GM18511 (cell line): ENCODE results near the gene RAB11A.
A peak's percentile ranks its signal among the peaks of the same experiment; 100 is the strongest.

Source experiments
- ATAC-seq: cut with Tn5 transposase; IDR thresholded peaks from one replicate; pipeline ENCODE4 v1.9.1; 2021; ENCODE audit warnings: mild to moderate bottlenecking, moderate library complexity; ENCODE audit not compliant: unreplicated experiment

The RAB11A gene

DNA sequence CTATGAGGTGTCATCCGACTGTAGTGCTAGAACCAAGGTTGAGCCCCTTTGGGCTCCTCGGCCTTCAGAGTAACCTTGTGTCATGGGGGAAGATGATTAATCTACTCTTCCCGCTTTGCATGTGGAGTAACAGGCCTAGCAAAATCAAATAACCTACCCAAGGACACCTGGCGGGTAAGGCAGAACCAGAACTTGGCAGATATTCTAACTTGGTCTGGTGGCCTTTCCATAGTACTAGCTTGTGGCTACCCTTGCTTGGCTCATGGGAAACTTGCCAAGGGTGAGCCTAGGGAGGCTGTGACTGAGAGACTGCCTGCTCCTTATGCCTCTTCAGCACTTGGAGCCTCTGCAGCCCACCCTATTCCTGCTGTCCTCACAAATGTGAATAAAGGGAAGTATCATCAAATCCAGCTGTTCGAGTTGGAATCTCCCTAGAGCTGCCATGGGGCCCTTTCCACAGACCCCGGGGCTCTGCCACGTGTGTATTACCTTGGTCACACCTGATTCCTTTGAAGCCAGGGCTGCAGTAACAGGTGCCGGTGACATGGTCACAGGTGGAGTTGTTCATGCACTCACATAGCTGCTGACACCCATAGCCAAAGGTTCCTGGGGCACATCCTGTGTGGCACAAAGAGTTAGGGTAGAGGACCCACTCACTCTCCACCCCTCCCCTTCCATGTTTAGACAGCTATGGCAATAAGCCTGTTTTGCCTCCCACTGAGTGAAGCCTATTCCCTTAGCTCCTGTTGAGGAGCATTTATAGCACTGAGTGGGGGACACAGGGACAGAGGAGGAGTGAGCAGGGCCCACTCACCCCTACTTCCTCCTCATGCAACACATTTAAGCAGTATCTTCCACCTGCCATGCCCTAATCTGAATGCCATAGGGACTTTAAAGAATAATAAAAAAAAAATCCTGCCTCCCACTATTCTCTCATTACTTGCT is 46.0 kb downstream of the RAB11A start:
- ATAC-seq: no peak

DNA sequence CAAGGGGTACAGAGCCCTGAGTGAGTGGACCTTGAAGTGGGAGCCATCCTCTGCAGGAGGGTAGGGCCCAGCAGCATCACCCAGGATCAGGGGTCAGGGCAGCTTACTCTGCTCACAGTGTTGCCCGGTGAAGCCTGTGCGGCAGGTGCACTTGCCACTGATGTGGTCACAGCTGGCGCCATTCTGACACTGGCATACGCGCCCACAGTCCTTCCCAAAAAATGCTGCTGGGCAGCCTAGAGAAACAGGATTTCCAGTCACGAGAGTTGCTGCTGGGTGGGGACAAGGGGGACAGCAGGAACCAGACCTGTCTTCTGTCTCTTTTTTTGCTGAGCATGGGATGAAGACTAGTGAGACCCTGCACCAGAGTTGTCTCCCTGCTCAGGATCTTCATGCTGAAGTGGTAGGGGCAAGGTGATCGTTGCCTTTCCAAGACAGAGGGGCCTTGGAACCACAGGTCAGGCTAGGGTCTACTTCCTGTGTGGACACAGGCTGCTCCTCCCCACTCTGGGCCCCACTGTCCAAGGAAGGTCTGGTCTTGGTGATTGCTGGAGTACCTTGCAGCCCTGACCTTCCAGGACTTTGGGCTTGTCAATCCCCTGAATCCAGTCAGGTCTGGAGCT is 46.9 kb downstream of the RAB11A start:
- no peak for ATAC-seq

DNA sequence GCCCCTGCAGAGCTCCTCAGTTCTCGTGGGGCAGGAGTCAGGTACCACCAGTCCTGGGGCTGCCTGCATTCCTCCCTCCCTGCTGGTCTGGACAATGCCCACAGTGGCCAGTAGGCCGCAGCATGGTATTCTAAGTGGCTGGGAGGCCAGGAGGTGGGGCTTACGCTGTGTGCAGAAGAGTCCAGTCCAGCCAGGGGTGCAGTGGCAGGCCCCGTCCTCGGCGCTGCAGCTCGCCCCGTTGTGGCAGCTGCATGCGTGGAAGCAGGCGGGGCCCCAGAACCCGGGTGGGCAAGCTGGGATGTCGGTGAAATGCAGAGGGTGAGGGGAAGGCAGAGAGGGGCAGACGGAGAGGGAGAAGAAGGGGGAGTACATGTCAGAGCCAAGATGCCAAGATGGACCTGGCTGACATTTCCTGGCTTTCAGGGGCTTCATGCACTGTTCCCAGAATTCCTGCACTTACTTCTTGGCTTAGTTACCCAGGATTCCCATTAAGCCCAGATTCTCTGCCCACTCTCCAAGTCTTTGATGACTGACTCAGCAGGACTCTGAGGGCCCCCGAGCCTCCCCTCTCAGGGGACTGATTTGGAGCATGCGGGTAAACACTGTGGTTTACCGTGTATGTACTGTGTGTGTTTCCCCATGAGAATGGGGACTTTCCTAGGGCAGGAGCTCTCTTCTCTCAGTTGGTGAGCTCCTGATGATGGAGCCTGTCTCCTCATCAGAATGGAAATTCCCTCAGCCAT is 47.5 kb downstream of the RAB11A start:
- peak; percentile 67 for ATAC-seq

- ATAC-seq: no peak
These were observed 48.1 kb downstream of the RAB11A start for GRCh38 chr15:65917407-65917756.

- no peak for ATAC-seq
These were observed 48.6 kb downstream of the RAB11A start for GRCh38 chr15:65917936-65918335.

DNA sequence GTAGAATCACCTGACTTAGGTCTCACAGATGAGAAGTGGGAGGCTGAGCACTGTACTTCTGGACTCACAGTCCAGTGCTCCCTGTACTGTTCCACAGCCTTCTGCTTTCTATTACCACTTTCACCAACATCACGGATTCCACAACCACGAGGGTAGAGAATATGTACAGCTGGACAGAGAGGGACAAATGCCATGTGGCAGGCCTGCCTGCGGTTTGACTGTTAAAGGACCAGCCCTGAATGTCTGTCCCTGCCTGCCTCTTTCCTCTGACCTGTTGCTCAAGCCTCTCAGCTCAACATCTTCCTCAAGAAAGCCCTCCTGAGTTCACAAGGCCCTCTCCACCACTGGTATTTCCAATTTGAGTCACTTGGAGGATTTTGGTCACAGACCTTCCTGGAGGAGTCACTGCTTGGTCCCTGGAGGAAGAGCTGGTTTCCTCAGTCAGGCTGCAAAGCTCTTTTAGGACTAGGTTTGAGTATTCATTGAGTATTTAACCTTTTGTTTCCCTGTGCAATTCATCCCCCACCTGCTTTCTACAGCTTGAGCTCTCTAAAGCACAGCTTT is 49.1 kb downstream of the RAB11A start:
- no peak for ATAC-seq

DNA sequence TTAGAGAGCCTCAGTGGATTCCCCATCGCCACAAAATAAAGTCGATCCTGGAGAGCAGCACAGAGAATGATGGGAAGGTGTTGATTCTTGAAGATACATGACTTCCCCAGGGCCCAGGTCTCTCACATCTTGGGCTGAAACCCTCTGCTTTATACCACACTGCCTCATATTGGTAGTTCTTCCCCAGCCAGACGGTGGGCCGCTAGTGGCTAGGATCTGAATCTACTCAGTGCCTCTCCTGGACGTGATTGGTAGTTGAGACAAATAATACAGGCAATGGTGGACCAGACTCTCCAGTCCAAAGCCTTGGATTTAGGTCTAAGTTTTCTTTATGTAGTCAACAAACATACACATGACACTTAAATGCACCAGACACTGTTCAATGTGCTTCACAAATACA is 49.7 kb downstream of the RAB11A start:
- no peak for ATAC-seq

- ATAC-seq: no peak
These were observed 50.1 kb downstream of the RAB11A start for GRCh38 chr15:65919353-65919752.

DNA sequence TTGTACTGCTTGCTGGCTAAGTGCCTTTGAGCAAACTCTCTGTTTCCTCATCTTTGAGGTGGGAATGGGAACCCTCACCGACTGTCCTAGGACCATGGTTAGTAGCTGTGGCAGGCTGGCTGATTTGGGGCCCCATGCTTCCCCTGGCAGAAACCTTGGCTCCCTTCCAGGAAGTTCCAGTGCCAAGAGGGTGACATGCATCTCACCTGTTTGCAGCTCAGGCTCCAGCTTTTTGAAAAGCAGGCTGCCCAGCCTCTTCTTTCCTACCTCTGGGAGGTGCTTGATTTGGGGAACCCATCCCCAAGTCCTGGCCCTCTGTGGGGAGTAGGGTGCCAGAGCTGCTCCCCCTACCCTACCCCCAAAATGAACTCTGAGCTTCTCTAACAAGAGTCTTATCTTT is 50.8 kb downstream of the RAB11A start:
- ATAC-seq: no peak

- peak; percentile 40 for ATAC-seq
These were observed 51.6 kb downstream of the RAB11A start for GRCh38 chr15:65920825-65921309.

- no peak for ATAC-seq
These were observed 52.5 kb downstream of the RAB11A start for GRCh38 chr15:65921780-65922179.

DNA sequence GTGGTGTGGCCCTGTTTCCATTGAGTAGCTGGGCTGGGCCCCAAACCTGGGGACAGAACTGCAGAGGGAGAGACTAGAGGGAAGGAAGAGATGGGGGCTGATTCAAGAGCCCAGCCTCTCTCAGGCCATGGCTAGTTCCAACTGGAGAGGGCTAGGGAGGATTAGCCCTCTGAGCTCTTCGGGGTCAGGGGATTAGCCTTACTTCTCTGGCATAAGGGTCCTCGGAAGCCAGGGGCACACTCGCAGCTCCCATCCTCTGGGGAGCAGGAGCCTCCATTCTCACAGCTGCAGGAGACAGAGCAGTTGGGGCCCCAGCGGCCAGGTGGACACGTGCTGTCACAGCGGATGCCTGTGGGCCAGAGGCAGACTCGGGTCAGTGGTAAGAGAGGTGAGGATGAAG is 53.3 kb downstream of the RAB11A start:
- no peak for ATAC-seq

DNA sequence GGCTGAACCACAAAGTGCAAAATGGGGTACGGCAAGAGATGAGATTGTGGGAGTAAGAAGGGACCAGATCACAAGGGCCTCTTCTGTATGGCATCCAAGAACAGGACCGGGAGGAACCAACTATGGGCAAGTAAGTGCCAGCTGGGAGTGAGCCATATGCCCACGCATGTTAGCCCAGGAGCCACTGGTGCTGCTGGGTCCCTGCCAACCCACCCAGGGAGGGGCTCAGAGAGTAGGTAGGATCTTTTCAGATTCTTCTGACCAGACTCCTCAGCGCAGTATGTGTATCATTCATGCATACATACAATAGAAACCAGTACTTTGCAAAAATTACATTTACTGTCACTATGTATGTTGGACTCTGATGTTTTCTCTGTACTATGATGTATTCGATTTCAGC is 54.0 kb downstream of the RAB11A start:
- no peak for ATAC-seq

- ATAC-seq: no peak
These were observed 54.7 kb downstream of the RAB11A start for GRCh38 chr15:65924004-65924403.

DNA sequence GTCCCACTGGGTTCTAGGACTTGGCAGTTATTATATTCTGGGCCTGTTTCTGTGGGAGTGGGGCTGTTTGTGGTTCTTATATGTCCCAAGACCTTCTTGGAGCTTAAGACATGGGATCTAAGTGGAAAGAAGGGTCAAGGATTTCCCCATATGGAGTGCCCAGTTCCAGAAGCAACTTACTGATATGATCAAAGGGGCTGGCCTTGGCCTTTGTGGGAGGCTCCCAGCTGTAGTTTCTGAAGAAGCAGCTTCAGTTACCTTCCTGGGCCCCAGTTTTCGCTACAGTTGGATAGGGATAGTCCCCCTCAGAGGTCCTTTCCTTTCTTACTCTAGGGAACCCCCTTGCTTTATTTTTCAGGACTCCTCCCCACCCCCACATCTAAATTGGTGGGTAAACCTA is 56.0 kb downstream of the RAB11A start:
- no peak for ATAC-seq

DNA sequence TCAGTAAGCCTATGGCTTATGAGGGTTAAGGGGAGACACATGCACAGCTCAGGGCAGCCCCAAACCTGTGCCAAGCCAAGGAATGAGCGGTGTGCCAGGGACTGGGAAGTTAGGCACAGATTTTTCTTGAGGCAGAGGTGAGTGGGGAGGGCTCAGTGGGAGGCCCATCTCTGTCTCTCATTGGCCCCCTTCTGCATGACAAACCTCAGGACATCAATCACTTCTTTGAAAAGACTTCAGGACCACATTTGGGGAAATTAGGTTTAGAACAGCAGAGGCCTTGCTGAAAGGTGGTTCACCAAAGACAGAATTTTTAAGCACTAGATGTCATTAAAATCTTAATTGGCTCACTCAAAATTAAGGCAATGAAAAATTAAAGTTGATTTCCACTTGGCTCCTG is 57.2 kb downstream of the RAB11A start:
- ATAC-seq: no peak

- peak; percentile 77 for ATAC-seq
These were observed 57.6 kb downstream of the RAB11A start for GRCh38 chr15:65926899-65927298.

DNA sequence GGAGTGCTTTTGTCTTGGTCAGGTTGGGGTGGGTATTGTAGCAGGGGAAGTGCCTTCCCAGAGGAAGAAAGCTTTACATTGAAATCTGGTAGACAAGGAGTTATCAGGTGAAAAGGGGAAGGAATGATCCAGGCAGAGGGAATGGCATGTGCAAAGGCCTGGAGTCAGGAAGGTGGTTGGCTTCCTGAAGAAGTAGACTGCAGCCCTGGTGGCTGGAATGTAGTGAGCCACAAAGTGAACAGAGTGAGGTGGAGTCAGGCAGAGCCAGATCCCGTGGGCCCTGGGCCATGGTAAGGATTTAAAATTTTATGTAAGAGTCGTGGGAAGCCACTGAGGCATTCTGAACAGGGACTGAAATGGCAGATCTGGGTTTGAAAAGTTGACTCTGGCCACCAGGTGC is 58.3 kb downstream of the RAB11A start:
- ATAC-seq: no peak

- no peak for ATAC-seq
These were observed 60.3 kb downstream of the RAB11A start for GRCh38 chr15:65929573-65929972.

DNA sequence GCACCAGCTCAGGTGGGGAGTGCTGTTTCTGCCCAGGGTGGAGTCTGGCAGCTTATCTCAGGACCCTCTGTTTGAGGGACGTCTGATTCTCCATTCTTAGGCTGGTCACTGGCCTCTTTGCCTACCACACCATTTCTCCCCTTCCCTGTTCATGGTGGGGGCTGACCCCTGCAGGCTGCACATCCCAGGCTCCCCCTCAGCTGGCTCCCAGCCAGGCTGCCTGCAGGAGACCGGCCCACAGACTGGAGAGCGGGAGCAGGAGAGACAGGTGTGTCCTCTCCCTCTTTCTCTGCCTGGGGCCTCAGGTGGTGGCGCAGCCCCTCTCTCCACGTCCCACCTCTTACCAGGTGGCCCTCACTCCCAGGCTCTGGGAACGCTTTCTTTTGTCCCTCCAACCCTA is 60.8 kb downstream of the RAB11A start:
- ATAC-seq: no peak

- ATAC-seq: no peak
These were observed 61.9 kb downstream of the RAB11A start for GRCh38 chr15:65931221-65931620.
